HG03521 (cell line): ENCODE results near the gene WWTR1.

ENCODE experiments used
- ATAC-seq: cut with Tn5 transposase; IDR thresholded peaks from one replicate; pipeline ENCODE4 v1.9.1; 2021; ENCODE audit warnings: mild to moderate bottlenecking, moderate library complexity; ENCODE audit not compliant: unreplicated experiment

The WWTR1 gene

GRCh38 chr3:149625795-149626194 lies 32.0 kb downstream of the WWTR1 start:
- ATAC-seq, result no peak

- no peak for ATAC-seq
Measured at GRCh38 chr3:149623824-149624223, 34.0 kb downstream of the WWTR1 start.

GRCh38 chr3:149621218-149622005 lies 36.4 kb downstream of the WWTR1 start:
- no peak for ATAC-seq

GRCh38 chr3:149620291-149621020 lies 37.4 kb downstream of the WWTR1 start:
- ATAC-seq, result no peak

- no peak for ATAC-seq
Measured at GRCh38 chr3:149619136-149619535, 38.7 kb downstream of the WWTR1 start.

GRCh38 chr3:149618151-149619123 lies 39.4 kb downstream of the WWTR1 start:
- ATAC-seq, result no peak

- ATAC-seq, result no peak
Measured at GRCh38 chr3:149615731-149616221, 42.0 kb downstream of the WWTR1 start.

GRCh38 chr3:149613988-149614387 lies 43.8 kb downstream of the WWTR1 start:
- ATAC-seq, result no peak

GRCh38 chr3:149612456-149612855 lies 45.4 kb downstream of the WWTR1 start:
- ATAC-seq, result no peak

GRCh38 chr3:149611149-149611548 lies 46.7 kb downstream of the WWTR1 start:
- no peak for ATAC-seq

- ATAC-seq, result no peak
Measured at GRCh38 chr3:149610351-149611105, 47.3 kb downstream of the WWTR1 start.

GRCh38 chr3:149609595-149609994 lies 48.2 kb downstream of the WWTR1 start:
- ATAC-seq, result peak; percentile 81

GRCh38 chr3:149608987-149609386 lies 48.8 kb downstream of the WWTR1 start:
- ATAC-seq, result no peak

- ATAC-seq, result no peak
Measured at GRCh38 chr3:149605902-149606301, 51.9 kb downstream of the WWTR1 start.

GRCh38 chr3:149604125-149604875 lies 53.5 kb downstream of the WWTR1 start:
- no peak for ATAC-seq

GRCh38 chr3:149603126-149604074 lies 54.4 kb downstream of the WWTR1 start:
- ATAC-seq, result no peak

- no peak for ATAC-seq
Measured at GRCh38 chr3:149600634-149601033, 57.2 kb downstream of the WWTR1 start.

GRCh38 chr3:149599236-149599635 lies 58.6 kb downstream of the WWTR1 start:
- no peak for ATAC-seq
